ENCODE data around the gene ATG9B. TPM values are rescaled to one million over a fixed set of nuclear protein-coding genes. Genes with fewer than 3 reads are reported as not detected.
"Not testable (repeated sequence)": the region's sequence is repeated elsewhere in the genome, so short reads cannot be mapped to it uniquely, and the experiment has no call there.

ATG9B gene
- total RNA-seq, 1 donor from 2014 or later: 7.2 TPM

GRCh38 chr7:151058781-151059366 lies 34.6 kb upstream of the ATG9B start:
- intact Hi-C loops (cut with micrococcal nuclease): loop anchor here (1.0 to 5.0 kb wide), 13 partner anchors 21 to 1932 kb away; partner anchors contain the start of genes ABCB8, ABCF2, ACTR3C and CHPF2

- intact Hi-C loops (cut with micrococcal nuclease): loop anchor here (1.0 to 5.0 kb wide), 13 partner anchors 22 to 1931 kb away; partner anchors contain the start of genes ABCB8, ABCF2, ACTR3C and CHPF2
Observed at GRCh38 chr7:151057989-151058780, 33.9 kb upstream of the ATG9B start.

DNA sequence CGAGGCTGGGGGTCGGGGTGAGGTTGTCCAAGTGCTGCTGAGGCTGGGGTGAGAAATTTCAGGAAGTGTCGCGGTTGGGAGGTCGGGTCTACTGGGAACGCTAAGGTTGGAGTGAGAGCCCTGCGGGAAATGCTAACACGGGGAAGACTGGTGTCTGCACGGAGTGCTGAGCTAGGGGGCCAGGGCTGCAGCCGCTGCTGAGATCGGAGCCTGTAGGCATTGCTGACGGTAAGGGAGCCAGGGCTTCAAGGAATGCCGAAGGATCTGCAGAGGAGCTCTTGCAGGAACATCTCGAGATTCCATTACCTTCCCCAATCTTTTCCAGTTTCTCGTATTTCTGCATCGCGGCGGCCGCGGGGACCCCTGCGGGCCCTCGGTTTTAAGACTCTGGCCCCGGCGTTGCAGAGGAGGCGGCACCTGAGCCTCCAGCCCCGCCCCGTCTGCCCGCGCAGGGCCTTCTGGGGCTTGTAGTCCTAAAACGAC lies 33.3 kb upstream of the ATG9B start, which contains the start of gene CDK5:
TSS of gene CDK5 (minus strand) at position 392 of the 483 bp plus-strand sequence. CDS start at position 343, 49 bp downstream.
- intact Hi-C loops (cut with micrococcal nuclease): loop anchor here (5.0 kb wide), 1 partner anchor 1930 kb away; the partner anchor contains the start of gene ZNF425

DNA sequence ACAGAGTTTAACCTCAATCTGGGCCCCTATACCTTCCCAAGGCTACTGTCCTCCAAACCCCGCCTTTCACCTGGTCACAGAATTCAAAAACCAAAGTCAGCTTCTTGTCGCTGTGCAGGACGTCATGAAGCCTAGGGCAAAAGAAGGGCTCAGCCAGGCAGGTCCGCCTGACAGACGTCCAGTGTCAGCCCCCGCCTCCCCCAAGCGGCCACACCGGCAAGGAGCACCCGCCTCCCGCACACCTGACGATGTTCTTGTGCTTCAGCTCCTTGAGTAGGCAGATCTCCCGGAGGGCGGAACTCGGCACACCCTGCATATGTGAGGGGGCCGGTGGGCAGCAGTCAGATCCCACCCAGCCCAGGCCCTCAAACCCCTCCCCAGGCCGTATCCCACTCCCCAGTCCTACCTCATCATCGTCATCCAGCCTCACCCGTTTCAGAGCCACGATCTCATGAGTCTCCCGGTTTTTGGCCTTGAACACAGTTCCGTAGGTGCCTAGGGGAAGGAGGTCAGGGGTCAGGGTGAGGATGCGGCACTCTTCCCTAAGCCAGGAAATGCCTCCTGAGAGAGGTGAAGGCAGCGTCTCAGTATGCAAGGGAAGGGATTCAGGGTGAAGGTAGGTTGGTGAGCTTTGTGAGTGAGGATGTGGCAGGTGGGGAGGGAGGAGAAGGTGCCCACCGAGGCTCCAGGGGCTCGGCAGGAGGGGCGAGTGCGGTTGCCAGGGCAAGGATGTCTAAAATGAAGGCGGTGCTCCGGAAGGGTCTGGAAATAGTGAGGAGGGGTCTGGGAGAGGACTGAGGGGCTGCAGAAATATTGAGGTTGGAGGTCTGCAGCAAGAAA lies 32.6 kb upstream of the ATG9B start:
- intact Hi-C loops (cut with micrococcal nuclease): loop anchor here (5.0 kb wide), 1 partner anchor 1930 kb away; the partner anchor contains the start of gene ZNF425

DNA sequence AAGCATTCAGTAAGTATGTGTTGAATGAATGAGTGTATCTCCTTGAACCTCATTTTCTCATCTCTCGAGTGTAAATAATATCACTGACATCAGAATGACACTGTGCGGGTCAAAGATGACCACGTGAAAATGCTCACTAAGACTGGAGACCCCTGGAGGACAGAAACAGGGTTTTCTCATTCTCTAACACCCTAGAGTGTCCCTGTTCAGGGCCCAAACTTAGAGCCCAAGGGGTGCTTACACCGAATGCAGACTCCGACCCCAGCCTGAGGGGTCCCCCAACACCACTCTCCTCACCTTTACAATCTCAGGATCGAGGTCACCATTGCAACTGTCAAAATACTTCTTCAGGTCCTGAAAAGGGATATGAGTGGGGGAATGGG lies 32.0 kb upstream of the ATG9B start:
- intact Hi-C loops (cut with micrococcal nuclease): loop anchor here (5.0 kb wide), 1 partner anchor 1929 kb away; the partner anchor contains the start of gene ZNF425

DNA sequence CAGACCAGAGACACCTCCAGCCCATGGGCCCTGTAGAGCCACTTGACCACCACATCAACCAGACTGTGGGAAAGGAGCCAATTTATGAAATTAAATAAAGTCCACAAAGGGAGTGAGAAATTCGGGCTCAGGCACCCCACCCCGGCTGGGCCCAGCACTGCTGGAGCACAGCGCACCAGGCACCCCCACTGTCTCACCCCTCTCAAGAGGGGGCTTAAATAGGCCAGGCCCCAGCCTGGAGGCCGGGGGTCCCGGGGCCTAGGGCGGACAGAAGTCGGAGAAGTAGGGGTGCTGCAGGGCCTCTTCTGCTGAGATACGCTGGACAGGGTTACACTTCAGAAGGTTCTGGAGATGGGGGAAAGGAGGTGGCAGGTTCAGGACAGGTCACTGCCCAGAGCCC lies 29.5 kb upstream of the ATG9B start:
- intact Hi-C loops (cut with micrococcal nuclease): no loop called here

DNA sequence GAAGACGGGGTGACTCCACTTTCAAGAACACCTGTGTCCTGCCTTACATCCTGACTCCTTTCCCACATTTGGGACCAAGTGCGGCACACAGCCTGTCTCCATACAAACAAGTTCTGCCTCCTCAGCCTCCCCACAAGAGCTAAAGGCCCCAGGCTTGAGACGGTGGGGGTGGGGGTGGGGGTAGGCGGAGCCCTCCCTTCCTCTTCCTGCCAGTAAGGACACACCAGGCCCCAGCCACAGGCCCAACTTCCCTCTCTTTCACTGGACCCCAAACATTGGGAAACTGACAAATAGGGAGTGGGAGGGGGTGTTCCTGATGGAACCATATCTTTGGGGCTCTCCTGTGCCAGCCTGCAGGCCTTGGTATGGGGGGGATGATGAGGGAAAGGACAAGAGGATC lies 28.8 kb upstream of the ATG9B start:
- intact Hi-C loops (cut with micrococcal nuclease): no loop called here

- intact Hi-C loops (cut with micrococcal nuclease): no loop called here
Observed at GRCh38 chr7:151051108-151051507, 26.8 kb upstream of the ATG9B start.

- intact Hi-C loops (cut with micrococcal nuclease): no loop called here
Observed at GRCh38 chr7:151048911-151049463, 24.7 kb upstream of the ATG9B start.

- intact Hi-C loops (cut with micrococcal nuclease): no loop called here
Observed at GRCh38 chr7:151047976-151048815, 23.9 kb upstream of the ATG9B start, which contains the start of gene ASIC3. TSS of gene ASIC3 (plus strand) at chr7:151048531. CDS start at chr7:151048886, 355 bp downstream.

GRCh38 chr7:151046603-151047573 lies 22.6 kb upstream of the ATG9B start:
- intact Hi-C loops (cut with micrococcal nuclease): no loop called here

DNA sequence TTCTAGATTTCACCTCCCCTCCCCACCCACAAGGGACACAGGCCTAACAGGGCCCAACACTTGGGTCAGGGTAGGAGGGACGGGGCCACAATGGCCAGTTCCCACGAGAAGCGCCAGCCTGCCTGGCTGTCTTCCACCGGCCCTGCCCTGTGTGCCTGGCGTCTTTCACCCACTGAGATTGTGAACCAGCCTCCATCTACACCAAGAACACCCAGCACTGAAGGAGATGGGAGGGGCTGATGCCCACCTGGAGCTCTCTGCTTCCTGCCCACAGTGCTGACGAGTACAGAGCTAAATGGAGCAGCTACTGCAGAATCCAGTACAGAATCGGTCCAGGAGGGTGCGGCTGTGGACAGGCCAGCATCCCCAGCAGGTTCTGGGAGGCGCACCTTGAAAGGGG lies 21.7 kb upstream of the ATG9B start:
- intact Hi-C loops (cut with micrococcal nuclease): no loop called here

- intact Hi-C loops (cut with micrococcal nuclease): no loop called here
Observed at GRCh38 chr7:151045262-151045661, 21.0 kb upstream of the ATG9B start.

DNA sequence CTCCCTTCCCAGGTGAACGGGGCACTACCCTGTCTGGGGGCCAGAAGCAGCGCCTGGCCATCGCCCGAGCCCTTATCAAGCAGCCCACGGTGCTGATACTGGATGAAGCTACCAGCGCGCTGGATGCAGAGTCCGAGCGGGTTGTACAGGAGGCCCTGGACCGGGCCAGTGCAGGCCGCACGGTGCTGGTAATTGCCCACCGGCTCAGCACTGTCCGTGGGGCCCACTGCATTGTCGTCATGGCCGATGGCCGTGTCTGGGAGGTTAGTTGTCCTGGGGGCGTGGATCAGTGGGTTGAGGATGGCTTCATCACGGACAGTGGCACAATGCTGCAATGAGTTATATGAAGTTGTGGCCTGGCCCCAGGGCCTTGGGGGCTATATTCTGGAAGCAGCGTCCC lies 19.7 kb upstream of the ATG9B start:
- intact Hi-C loops (cut with micrococcal nuclease): no loop called here

- intact Hi-C loops (cut with micrococcal nuclease): not testable (repeated sequence)
Observed at GRCh38 chr7:151043449-151043848, 19.2 kb upstream of the ATG9B start.

- intact Hi-C loops (cut with micrococcal nuclease): no loop called here
Observed at GRCh38 chr7:151040616-151041375, 16.5 kb upstream of the ATG9B start.

GRCh38 chr7:151039850-151040548 lies 15.7 kb upstream of the ATG9B start:
- intact Hi-C loops (cut with micrococcal nuclease): no loop called here

All from T-helper 1 cell treated with Interleukin-12 subunit alpha and Interleukin-12 subunit beta and Interleukin-4 antibody, amounts not matched to agents 30 ng/mL and 1 ng/mL, for 36 hours (primary cell).